Measurements from ENCODE around the gene CACNA2D3.

The CACNA2D3 gene

GRCh38 chr3:54243056-54243931 lies 120.9 kb downstream of the CACNA2D3 start:
- Histone ChIP-seq H2BK15ac (ENCODE audit: low read length) (no peak overlapping the region), H3K36me3 (replicated peaks in 1 of 2; ENCODE audit: control insufficient read depth in 2 of 2, insufficient read depth in 2 of 2, low read length in 2 of 2) (no peaks in the 10 kb centered on the region), H2BK5ac (ENCODE audit: low read length) (no peak overlapping the region), H3K14ac (ENCODE audit: low read length) (no peak overlapping the region), H3K18ac (ENCODE audit: low read length) (no peak overlapping the region), H2BK120ac (ENCODE audit: low read depth, low read length) (no peak overlapping the region), H4K8ac (ENCODE audit: low read depth, low read length) (no peak overlapping the region), H3K4ac (ENCODE audit: low read length) (no peak overlapping the region), H2AK5ac (ENCODE audit: low read depth, low read length) (no peak overlapping the region), H3K79me1 (ENCODE audit: low read depth, low read length) (peaks cover 2% of the 10 kb centered on the region), H3K4me1 (ENCODE audit: control insufficient read depth in 2 of 2, insufficient read depth in 1 of 2, low read depth in 1 of 2, low read length in 2 of 2) (no peaks in the 10 kb centered on the region), H4K91ac (ENCODE audit: low read depth, low read length, poor library complexity) (no peak overlapping the region), H3K9ac (ENCODE audit: low read depth, low read length, poor library complexity) (no peak overlapping the region), H2BK12ac (ENCODE audit: low read length) (no peak overlapping the region), H2AFZ (ENCODE audit: low read length) (no peak overlapping the region), H3K9me3 (replicated peaks in 1 of 2; ENCODE audit: control insufficient read depth in 2 of 2, insufficient read depth in 1 of 2, low read depth in 1 of 2, low read length in 2 of 2) (no peaks in the 10 kb centered on the region), H3K27me3 (ENCODE audit: control insufficient read depth in 3 of 3, insufficient read depth in 3 of 3, low read depth in 1 of 3, low read length in 3 of 3) (no peaks in the 10 kb centered on the region), H3K23ac (ENCODE audit: low read depth, low read length, poor library complexity) (no peak overlapping the region), H3K4me3 (ENCODE audit: low read length in 2 of 2) (no peak overlapping the region), H3K27ac (replicated peaks; ENCODE audit: low read length) (no peak overlapping the region), H3K4me2 (ENCODE audit: insufficient read depth, low read length, poor library complexity, severe bottlenecking) (no peak overlapping the region)
- DNase-seq (ENCODE audit: low spot score) = no peak
- WGBS, 2 donors (ENCODE audit: extremely low coverage in 2 of 2, insufficient read length in 2 of 2, insufficient replicate concordance in 1 of 2) = no CpG with 5 or more reads among the region's 13 CpGs

GRCh38 chr3:54243960-54244682 lies 121.8 kb downstream of the CACNA2D3 start:
- H3K79me1 ChIP-seq (ENCODE audit: low read depth, low read length) = peaks cover 2% of the 10 kb centered on the region
- H3K4me3 ChIP-seq (ENCODE audit: low read length in 2 of 2) = no peak overlapping the region
- H3K9me3 ChIP-seq (replicated peaks in 1 of 2; ENCODE audit: control insufficient read depth in 2 of 2, insufficient read depth in 1 of 2, low read depth in 1 of 2, low read length in 2 of 2) = no peaks in the 10 kb centered on the region
- H4K91ac ChIP-seq (ENCODE audit: low read depth, low read length, poor library complexity) = no peak overlapping the region
- no peak overlapping the region for H3K4ac ChIP-seq (ENCODE audit: low read length)
- H2BK5ac ChIP-seq (ENCODE audit: low read length) = no peak overlapping the region
- H4K8ac ChIP-seq (ENCODE audit: low read depth, low read length) = no peak overlapping the region
- H2BK12ac ChIP-seq (ENCODE audit: low read length) = no peak overlapping the region
- no peaks in the 10 kb centered on the region for H3K36me3 ChIP-seq (replicated peaks in 1 of 2; ENCODE audit: control insufficient read depth in 2 of 2, insufficient read depth in 2 of 2, low read length in 2 of 2)
- no peaks in the 10 kb centered on the region for H3K27me3 ChIP-seq (ENCODE audit: control insufficient read depth in 3 of 3, insufficient read depth in 3 of 3, low read depth in 1 of 3, low read length in 3 of 3)
- H3K27ac ChIP-seq (replicated peaks; ENCODE audit: low read length) = no peak overlapping the region
- no peak overlapping the region for H3K14ac ChIP-seq (ENCODE audit: low read length)
- DNase-seq (ENCODE audit: low spot score) = no peak
- no peak overlapping the region for H3K9ac ChIP-seq (ENCODE audit: low read depth, low read length, poor library complexity)
- no peak overlapping the region for H2AFZ ChIP-seq (ENCODE audit: low read length)
- no peak overlapping the region for H2BK15ac ChIP-seq (ENCODE audit: low read length)
- WGBS, 2 donors (ENCODE audit: extremely low coverage in 2 of 2, insufficient read length in 2 of 2, insufficient replicate concordance in 1 of 2) = no CpG with 5 or more reads among the region's 8 CpGs
- no peaks in the 10 kb centered on the region for H3K4me1 ChIP-seq (ENCODE audit: control insufficient read depth in 2 of 2, insufficient read depth in 1 of 2, low read depth in 1 of 2, low read length in 2 of 2)
- no peak overlapping the region for H3K23ac ChIP-seq (ENCODE audit: low read depth, low read length, poor library complexity)
- peak overlapping the region; percentile 19 for H3K18ac ChIP-seq (ENCODE audit: low read length)
- no peak overlapping the region for H2AK5ac ChIP-seq (ENCODE audit: low read depth, low read length)
- H2BK120ac ChIP-seq (ENCODE audit: low read depth, low read length) = no peak overlapping the region
- no peak overlapping the region for H3K4me2 ChIP-seq (ENCODE audit: insufficient read depth, low read length, poor library complexity, severe bottlenecking)

DNA sequence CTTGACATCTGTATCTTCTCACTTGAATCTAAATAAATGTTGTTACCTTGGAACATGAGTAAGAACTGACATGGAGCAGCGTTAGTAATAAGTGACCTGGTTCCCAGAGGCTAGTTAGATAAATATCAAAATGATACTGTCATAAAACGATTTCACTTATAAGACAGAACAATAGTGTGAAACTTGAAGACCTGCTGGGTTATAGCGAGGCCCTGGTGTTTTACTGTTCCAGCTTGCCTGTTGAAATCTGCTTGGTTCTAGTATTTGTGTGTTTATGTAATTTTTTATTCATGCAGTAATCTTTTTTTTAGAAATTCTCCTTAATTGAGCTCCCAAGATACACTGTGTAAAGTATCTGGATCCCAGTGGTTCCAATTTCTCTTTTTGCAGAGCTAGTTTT lies 129.4 kb downstream of the CACNA2D3 start:
- Histone ChIP-seq H3K14ac (ENCODE audit: low read length) (no peak overlapping the region), H3K4me1 (ENCODE audit: control insufficient read depth in 2 of 2, insufficient read depth in 1 of 2, low read depth in 1 of 2, low read length in 2 of 2) (no peaks in the 10 kb centered on the region), H2AK5ac (ENCODE audit: low read depth, low read length) (no peak overlapping the region), H3K27me3 (ENCODE audit: control insufficient read depth in 3 of 3, insufficient read depth in 3 of 3, low read depth in 1 of 3, low read length in 3 of 3) (no peaks in the 10 kb centered on the region), H3K36me3 (replicated peaks in 1 of 2; ENCODE audit: control insufficient read depth in 2 of 2, insufficient read depth in 2 of 2, low read length in 2 of 2) (no peaks in the 10 kb centered on the region), H3K4me3 (ENCODE audit: low read length in 2 of 2) (no peak overlapping the region), H3K4ac (ENCODE audit: low read length) (no peak overlapping the region), H3K18ac (ENCODE audit: low read length) (no peak overlapping the region), H2BK120ac (ENCODE audit: low read depth, low read length) (no peak overlapping the region), H4K91ac (ENCODE audit: low read depth, low read length, poor library complexity) (no peak overlapping the region), H3K4me2 (ENCODE audit: insufficient read depth, low read length, poor library complexity, severe bottlenecking) (no peak overlapping the region), H2BK15ac (ENCODE audit: low read length) (no peak overlapping the region), H2BK12ac (ENCODE audit: low read length) (no peak overlapping the region), H3K79me1 (ENCODE audit: low read depth, low read length) (no peaks in the 10 kb centered on the region), H2BK5ac (ENCODE audit: low read length) (no peak overlapping the region), H4K8ac (ENCODE audit: low read depth, low read length) (no peak overlapping the region), H3K9me3 (replicated peaks in 1 of 2; ENCODE audit: control insufficient read depth in 2 of 2, insufficient read depth in 1 of 2, low read depth in 1 of 2, low read length in 2 of 2) (no peaks in the 10 kb centered on the region), H2AFZ (ENCODE audit: low read length) (no peak overlapping the region), H3K9ac (ENCODE audit: low read depth, low read length, poor library complexity) (no peak overlapping the region), H3K27ac (replicated peaks; ENCODE audit: low read length) (no peak overlapping the region), H3K23ac (ENCODE audit: low read depth, low read length, poor library complexity) (no peak overlapping the region)
- no peak for DNase-seq (ENCODE audit: low spot score)
- no CpG with 5 or more reads among the region's 3 CpGs for WGBS, 2 donors (ENCODE audit: extremely low coverage in 2 of 2, insufficient read length in 2 of 2, insufficient replicate concordance in 1 of 2)

DNA sequence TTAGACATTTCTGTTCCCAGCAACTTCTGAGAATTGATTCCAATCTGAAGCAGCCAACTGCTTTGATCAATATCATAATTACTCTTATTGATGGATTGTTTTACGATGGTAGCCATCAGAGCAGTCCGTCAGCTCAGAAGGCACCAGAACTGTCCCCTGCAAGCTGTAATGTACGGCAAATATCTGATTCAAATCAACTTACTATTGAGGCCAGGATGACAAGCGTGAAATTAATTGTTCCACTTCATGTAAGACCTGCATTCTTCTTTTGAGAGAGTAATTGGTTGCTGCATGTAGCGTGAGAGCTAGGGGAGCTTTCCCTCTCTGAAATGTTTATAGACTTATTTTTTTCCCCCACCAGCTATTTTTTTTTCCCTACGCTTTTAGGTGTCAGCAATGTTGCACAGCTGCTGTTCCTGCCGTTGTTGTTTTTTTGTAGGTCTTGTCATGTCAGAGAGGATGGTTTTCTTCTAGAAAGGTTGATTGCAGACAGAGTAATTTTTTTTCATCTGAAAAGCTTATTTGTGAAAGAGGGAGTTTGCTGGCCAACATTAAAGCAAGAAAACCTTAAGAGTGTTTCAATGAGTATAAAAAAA lies 134.9 kb downstream of the CACNA2D3 start:
- H2AFZ ChIP-seq (ENCODE audit: low read length) = no peak overlapping the region
- no peak overlapping the region for H2BK12ac ChIP-seq (ENCODE audit: low read length)
- no peak overlapping the region for H3K4me3 ChIP-seq (ENCODE audit: low read length in 2 of 2)

More for the DNA sequence above, 134.9 kb downstream of the CACNA2D3 start:
- no CpG with 5 or more reads among the region's 7 CpGs for WGBS, 2 donors (ENCODE audit: extremely low coverage in 2 of 2, insufficient read length in 2 of 2, insufficient replicate concordance in 1 of 2)
- H3K9ac ChIP-seq (ENCODE audit: low read depth, low read length, poor library complexity) = no peak overlapping the region
- H4K8ac ChIP-seq (ENCODE audit: low read depth, low read length) = no peak overlapping the region
- no peaks in the 10 kb centered on the region for H3K36me3 ChIP-seq (replicated peaks in 1 of 2; ENCODE audit: control insufficient read depth in 2 of 2, insufficient read depth in 2 of 2, low read length in 2 of 2)
- H2BK120ac ChIP-seq (ENCODE audit: low read depth, low read length) = no peak overlapping the region
- H3K23ac ChIP-seq (ENCODE audit: low read depth, low read length, poor library complexity) = no peak overlapping the region
- H3K4me2 ChIP-seq (ENCODE audit: insufficient read depth, low read length, poor library complexity, severe bottlenecking) = no peak overlapping the region
- H3K18ac ChIP-seq (ENCODE audit: low read length) = no peak overlapping the region
- no peak overlapping the region for H3K27ac ChIP-seq (replicated peaks; ENCODE audit: low read length)
- H2AK5ac ChIP-seq (ENCODE audit: low read depth, low read length) = no peak overlapping the region
- H2BK15ac ChIP-seq (ENCODE audit: low read length) = no peak overlapping the region
- DNase-seq (ENCODE audit: low spot score) = no peak
- no peak overlapping the region for H3K14ac ChIP-seq (ENCODE audit: low read length)
- no peaks in the 10 kb centered on the region for H3K27me3 ChIP-seq (ENCODE audit: control insufficient read depth in 3 of 3, insufficient read depth in 3 of 3, low read depth in 1 of 3, low read length in 3 of 3)
- H2BK5ac ChIP-seq (ENCODE audit: low read length) = no peak overlapping the region
- no peaks in the 10 kb centered on the region for H3K79me1 ChIP-seq (ENCODE audit: low read depth, low read length)
- no peaks in the 10 kb centered on the region for H3K9me3 ChIP-seq (replicated peaks in 1 of 2; ENCODE audit: control insufficient read depth in 2 of 2, insufficient read depth in 1 of 2, low read depth in 1 of 2, low read length in 2 of 2)
- H3K4ac ChIP-seq (ENCODE audit: low read length) = no peak overlapping the region
- peaks cover 0 to 2% of the 10 kb centered on the region in 2 donors for H3K4me1 ChIP-seq (ENCODE audit: control insufficient read depth in 2 of 2, insufficient read depth in 1 of 2, low read depth in 1 of 2, low read length in 2 of 2)
- no peak overlapping the region for H4K91ac ChIP-seq (ENCODE audit: low read depth, low read length, poor library complexity)

Data from neuronal stem cell (in vitro differentiated cells).